Thyroid gland (tissue), 4 donors: Measurements from ENCODE around the gene SHF. TPM values are rescaled to one million over a fixed set of nuclear protein-coding genes. Genes with fewer than 3 reads are reported as not detected.

Experiments
- DNase-seq, 2 donors: peaks; one replicate each; pipeline ENCODE4 v3.0.0-alpha.2; 2019
- H3K27ac ChIP-seq, 3 donors: fragments of 200-600 bp; sonication (generic); 1 replicate in 2 of 3; 2 replicates in 1 of 3; pipeline ENCODE4 v1.5.1; 2016 to 2019; ENCODE audit warnings: mild to moderate bottlenecking in 1 of 3, moderate library complexity in 1 of 3
- H3K27me3 ChIP-seq: fragments of 200-600 bp; sonication (generic); one replicate; pipeline ENCODE4 v1.5.1; 2019
- H3K36me3 ChIP-seq, 2 donors: fragments of 200-600 bp; sonication (generic); one replicate each; pipeline ENCODE4 v1.5.1; 2016 to 2019
- H3K4me1 ChIP-seq, 2 donors: fragments of 200-600 bp; sonication (generic); one replicate each; pipeline ENCODE4 v1.5.1; 2017 to 2019
- H3K4me3 ChIP-seq, 3 donors: fragments of 200-600 bp; sonication (generic); replicated peaks in 1 of 3; 1 replicate in 2 of 3; 2 replicates in 1 of 3; pipeline ENCODE4 v1.5.1; 2016; ENCODE audit warnings: mild to moderate bottlenecking in 1 of 3
- H3K9me3 ChIP-seq: fragments of 200-600 bp; sonication (generic); one replicate; pipeline ENCODE4 v1.5.1; 2017
- POLR2A ChIP-seq, 2 donors: fragments of 450-650 bp; IDR thresholded peaks; one replicate each; pipeline ENCODE4 v1.6.1; 2017; ENCODE audit warnings: antibody characterized with exemption in 2 of 2, mild to moderate bottlenecking in 2 of 2, moderate library complexity in 1 of 2
- WGBS, 2 donors: methylation state at CpG; one replicate each; pipeline ENCODE4 v1.1.5; 2017; 5-methylcytosine and 5-hydroxymethylcytosine counted together
- intact Hi-C: fragments of 100-400 bp; cut with DNase I; formaldehyde crosslinking; loops from one replicate; pipeline ENCODE4 v1.15.1; 2023
- total RNA-seq, 4 donors: library from RNA; depleted of rRNA; stranded (reverse); fragments of >200 nt; gene quantifications; one replicate each; pipeline ENCODE4 v1.2.3, GENCODE V29; 2016
- TF ChIP-seq, protein P1 (sequence below), 6 experiments: fragments of 200-600 bp in 3 of 6; fragments of 450-650 bp in 3 of 6; sonication (generic) in 3 of 6; IDR thresholded peaks; one replicate each; pipeline ENCODE4 v1.5.1; 2016 to 2019; ENCODE audit warnings: antibody characterized with exemption in 6 of 6, mild to moderate bottlenecking in 2 of 6, inconsistent platforms in 1 of 6, moderate library complexity in 1 of 6

SHF gene
- total RNA-seq, 4 donors from 2014 or later: 8.0 to 15.9 (median 8.7) TPM

DNA sequence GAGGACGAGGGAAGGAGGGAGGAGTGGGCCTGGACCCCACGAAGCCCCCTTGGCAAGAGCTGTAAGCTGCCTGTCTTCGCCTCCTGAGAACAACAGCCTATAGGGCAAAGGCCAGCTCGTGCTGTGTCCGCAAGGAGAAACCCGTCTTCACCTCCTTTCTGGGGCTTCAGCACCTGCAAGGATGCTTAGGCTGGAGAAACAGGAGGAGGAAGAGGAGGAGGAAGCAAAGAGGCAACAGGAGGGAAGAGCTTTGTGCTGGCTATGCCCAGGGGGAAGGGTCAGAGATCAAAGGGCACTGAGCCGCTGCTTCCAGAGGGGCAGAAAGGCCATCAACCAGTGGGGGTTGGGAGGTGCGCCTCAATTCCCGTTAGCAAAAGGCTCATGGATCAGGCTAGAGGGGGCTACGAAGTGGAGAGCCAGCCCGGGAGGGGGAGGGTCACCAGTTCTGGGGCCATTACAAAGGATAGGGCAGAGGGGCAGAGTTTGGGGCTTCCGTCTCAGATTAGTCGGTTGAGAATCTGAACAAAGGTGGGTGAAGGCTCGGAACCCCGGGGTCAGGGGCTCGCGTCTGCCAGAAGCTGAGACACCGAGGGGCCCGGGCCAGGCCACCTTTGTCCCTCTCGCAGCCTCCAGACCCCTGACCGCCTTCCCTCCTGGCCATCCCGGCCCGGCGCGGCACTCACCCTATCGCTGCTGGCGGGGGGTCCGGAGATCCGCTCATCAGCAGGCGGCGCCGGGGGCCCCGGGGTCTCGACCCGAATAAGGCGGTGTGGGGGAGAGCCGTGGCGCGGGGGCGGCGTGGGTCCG, 792 bp downstream of the SHF start:
- no peak for DNase-seq
- Histone ChIP-seq H3K27me3 (no peaks in the 10 kb centered on the region), H3K27ac (peak overlapping the region; percentile 5 to 81 (median 75)), H3K4me3 (peak overlapping the region in 2 of 3 donors; percentile 24 to 74), H3K4me1 (peaks cover 5 to 15% of the 10 kb centered on the region in 2 donors), H3K9me3 (no peaks in the 10 kb centered on the region), H3K36me3 (no peaks in the 10 kb centered on the region)
- intact Hi-C loops: no loop called here
- WGBS, 2 donors: 36 to 50% methylated on average over 18 to 24 of the region's 42 CpGs
- no peak for TF ChIP-seq POLR2A (IDR thresholded peaks at IDR 0.05)
- TF ChIP-seq, protein P1, sequence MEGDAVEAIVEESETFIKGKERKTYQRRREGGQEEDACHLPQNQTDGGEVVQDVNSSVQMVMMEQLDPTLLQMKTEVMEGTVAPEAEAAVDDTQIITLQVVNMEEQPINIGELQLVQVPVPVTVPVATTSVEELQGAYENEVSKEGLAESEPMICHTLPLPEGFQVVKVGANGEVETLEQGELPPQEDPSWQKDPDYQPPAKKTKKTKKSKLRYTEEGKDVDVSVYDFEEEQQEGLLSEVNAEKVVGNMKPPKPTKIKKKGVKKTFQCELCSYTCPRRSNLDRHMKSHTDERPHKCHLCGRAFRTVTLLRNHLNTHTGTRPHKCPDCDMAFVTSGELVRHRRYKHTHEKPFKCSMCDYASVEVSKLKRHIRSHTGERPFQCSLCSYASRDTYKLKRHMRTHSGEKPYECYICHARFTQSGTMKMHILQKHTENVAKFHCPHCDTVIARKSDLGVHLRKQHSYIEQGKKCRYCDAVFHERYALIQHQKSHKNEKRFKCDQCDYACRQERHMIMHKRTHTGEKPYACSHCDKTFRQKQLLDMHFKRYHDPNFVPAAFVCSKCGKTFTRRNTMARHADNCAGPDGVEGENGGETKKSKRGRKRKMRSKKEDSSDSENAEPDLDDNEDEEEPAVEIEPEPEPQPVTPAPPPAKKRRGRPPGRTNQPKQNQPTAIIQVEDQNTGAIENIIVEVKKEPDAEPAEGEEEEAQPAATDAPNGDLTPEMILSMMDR (IDR thresholded peaks at IDR 0.05): no peak

DNA sequence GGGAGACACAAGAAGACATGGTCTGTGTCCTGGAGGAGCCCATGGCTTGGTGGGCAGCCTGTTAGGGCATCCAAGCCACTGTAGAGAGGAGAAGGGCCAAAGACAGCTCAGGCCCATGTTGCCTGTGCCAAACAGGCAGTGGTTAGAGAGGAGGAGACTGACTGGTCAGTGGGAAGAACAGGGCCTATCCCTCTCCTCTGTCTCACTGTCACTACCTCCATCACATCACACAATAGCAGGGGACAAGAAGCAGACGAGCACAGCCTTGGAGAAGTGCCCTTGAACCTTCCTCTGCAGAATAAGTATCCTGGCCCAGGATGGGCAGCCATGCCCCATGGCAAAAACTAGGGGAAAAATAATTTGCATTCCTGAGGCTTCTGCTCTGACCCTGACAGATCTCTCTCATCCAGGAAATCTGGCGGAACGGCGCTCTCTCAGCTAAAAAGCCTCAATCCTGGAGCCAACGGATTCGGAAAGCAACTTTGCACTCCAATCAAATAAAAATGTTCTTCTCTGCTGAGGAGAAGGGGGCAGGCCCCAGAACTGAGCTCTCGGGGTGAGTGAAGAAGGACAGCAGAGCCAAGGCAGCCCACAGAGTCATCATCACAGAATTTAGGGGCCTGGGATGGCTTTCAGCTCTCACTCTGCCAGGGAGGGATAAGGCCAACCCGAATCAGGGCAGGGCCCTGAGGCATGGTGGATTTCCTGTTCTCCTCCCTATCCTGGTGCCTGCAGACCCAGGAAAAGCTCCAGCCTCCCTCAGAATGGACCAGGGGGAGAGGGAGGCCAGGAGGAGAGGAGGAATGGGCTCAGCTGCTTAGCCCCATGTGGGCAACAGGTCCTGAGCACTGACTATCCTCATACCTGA, 1.6 kb downstream of the SHF start:
- intact Hi-C loops: no loop called here
- H3K36me3 ChIP-seq: no peaks in the 10 kb centered on the region
- H3K4me3 ChIP-seq: peak overlapping the region in 1 of 3 donors; percentile 74
- H3K4me1 ChIP-seq: peaks cover 5 to 15% of the 10 kb centered on the region in 2 donors
- H3K27me3 ChIP-seq: no peaks in the 10 kb centered on the region
- DNase-seq: no peak
- TF ChIP-seq POLR2A (IDR thresholded peaks at IDR 0.05): no peak
- TF ChIP-seq, protein P1 (IDR thresholded peaks at IDR 0.05): no peak
- H3K27ac ChIP-seq: peak overlapping the region in 2 of 3 donors; percentile 75 to 81
- no peaks in the 10 kb centered on the region for H3K9me3 ChIP-seq
- 54 to 84% methylated on average over 8 of the region's 8 CpGs for WGBS, 2 donors

DNA sequence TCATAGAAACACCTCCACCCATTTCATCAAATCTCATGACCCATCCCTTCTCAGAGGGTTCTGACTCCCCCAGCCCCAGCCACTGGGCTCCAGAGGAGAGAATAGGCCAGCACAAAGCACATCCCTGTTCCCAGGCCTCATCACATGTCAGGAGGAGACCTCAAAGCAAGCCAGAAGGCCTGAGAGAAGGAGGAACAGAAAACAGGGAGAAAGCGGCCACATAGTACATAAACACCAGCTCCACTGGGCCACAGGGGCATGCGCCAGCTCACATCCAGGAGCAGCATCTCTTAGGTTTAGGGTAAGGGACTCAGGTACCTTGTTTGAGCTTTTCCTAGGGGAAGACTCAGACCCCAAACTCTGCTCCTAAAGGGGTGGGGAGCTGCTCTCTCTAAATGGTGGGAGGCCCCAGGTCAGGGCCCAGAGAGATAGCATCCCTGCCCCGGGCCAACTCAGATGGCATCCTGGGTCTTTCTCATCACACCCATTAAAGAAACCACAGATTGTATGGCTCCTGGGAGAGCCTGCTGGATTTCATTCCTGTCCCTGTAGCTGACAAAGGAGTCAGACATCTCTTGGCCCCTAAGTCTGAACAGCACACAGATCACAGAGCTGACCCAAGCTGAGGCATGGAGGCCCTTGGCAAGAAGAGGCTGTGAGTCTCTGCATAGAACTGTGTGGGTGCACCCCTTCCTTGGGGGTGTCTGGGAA, 2.5 kb downstream of the SHF start:
- Histone ChIP-seq H3K27ac (no peak overlapping the region), H3K36me3 (no peaks in the 10 kb centered on the region), H3K4me3 (no peak overlapping the region), H3K4me1 (peaks cover 6 to 17% of the 10 kb centered on the region in 2 donors), H3K27me3 (no peaks in the 10 kb centered on the region), H3K9me3 (no peaks in the 10 kb centered on the region)
- DNase-seq: no peak
- WGBS, 2 donors: 94 to 100% methylated on average over 1 to 3 of the region's 3 CpGs
- intact Hi-C loops: no loop called here
- no peak for TF ChIP-seq POLR2A (IDR thresholded peaks at IDR 0.05)
- TF ChIP-seq, protein P1 (IDR thresholded peaks at IDR 0.05): no peak

- TF ChIP-seq, protein P1 (IDR thresholded peaks at IDR 0.05): no peak
- no peak for TF ChIP-seq POLR2A (IDR thresholded peaks at IDR 0.05)
- Histone ChIP-seq H3K4me3 (no peak overlapping the region), H3K4me1 (peaks cover 12 to 23% of the 10 kb centered on the region in 2 donors), H3K27me3 (no peaks in the 10 kb centered on the region), H3K27ac (no peak overlapping the region), H3K36me3 (no peaks in the 10 kb centered on the region), H3K9me3 (no peaks in the 10 kb centered on the region)
- intact Hi-C loops: no loop called here
- 90 to 96% methylated on average over 8 of the region's 9 CpGs for WGBS, 2 donors
- DNase-seq: no peak
Observed at GRCh38 chr15:45184562-45185041, 3.2 kb downstream of the SHF start.
